Activated CD8-positive, alpha-beta T cell treated with anti-CD3 and anti-CD28 coated beads, Interleukin-2, amount 10 ng/mL, durations not matched to agents 7 days and 5 days (primary cell): Measurements from ENCODE around the gene PKD1. TPM values are rescaled to one million over a fixed set of nuclear protein-coding genes. Genes with fewer than 3 reads are reported as not detected.
"Not testable (repeated sequence)": the region's sequence is repeated elsewhere in the genome, so short reads cannot be mapped to it uniquely, and the experiment has no call there.

Experiments used
- ATAC-seq: fragments of 150-1000 bp; cut with Tn5 transposase; one replicate; pipeline ENCODE4 v1.10.0; 2021; ENCODE audit warnings: moderate library complexity
- CTCF ChIA-PET: fragments of 350-600 bp; sonication (Branson Sonifier 250); formaldehyde crosslinking; loops from one replicate; lab custom pipeline; 2021; ENCODE audit warnings: antibody characterized with exemption; lab: Charles Lee
- POLR2A ChIA-PET: fragments of 350-600 bp; sonication (Branson Sonifier 250); formaldehyde crosslinking; loops from one replicate; lab custom pipeline; 2021; ENCODE audit warnings: antibody characterized with exemption; lab: Charles Lee
- DNase-seq: peaks from one replicate; pipeline ENCODE4 v3.0.0-alpha.2; 2020
- H3K27ac Mint-ChIP-seq: one replicate; pipeline ENCODE4 v1.8.0; 2021; ENCODE audit warnings: mild to moderate bottlenecking, mixed read lengths
- H3K27me3 Mint-ChIP-seq: one replicate; pipeline ENCODE4 v1.8.0; 2021; ENCODE audit warnings: low read depth, mixed read lengths
- H3K36me3 Mint-ChIP-seq: one replicate; pipeline ENCODE4 v1.8.0; 2021; ENCODE audit warnings: low read depth, mixed read lengths
- H3K4me1 Mint-ChIP-seq: one replicate; pipeline ENCODE4 v1.8.0; 2021; ENCODE audit warnings: low read depth, mixed read lengths
- H3K4me3 Mint-ChIP-seq: one replicate; pipeline ENCODE4 v1.8.0; 2021; ENCODE audit warnings: mild to moderate bottlenecking, mixed read lengths
- H3K9me3 Mint-ChIP-seq: one replicate; pipeline ENCODE4 v1.8.0; 2022; ENCODE audit warnings: mixed read lengths; ENCODE audit not compliant: insufficient read depth
- total RNA-seq, 2 experiments: library from RNA; stranded (reverse); gene quantifications; one replicate each; pipeline ENCODE4 v1.2.3, GENCODE V29; 2021

PKD1 gene
- total RNA-seq, 2 experiments from 2014 or later: 66.0 to 76.6 TPM

- ATAC-seq, H3K36me3 Mint-ChIP-seq, CTCF ChIA-PET, POLR2A ChIA-PET, H3K4me1 Mint-ChIP-seq, DNase-seq, H3K4me3 Mint-ChIP-seq, H3K9me3 Mint-ChIP-seq, H3K27me3 Mint-ChIP-seq, H3K27ac Mint-ChIP-seq: not testable (repeated sequence)
Observed at GRCh38 chr16:2109271-2109580, 26.5 kb downstream of the PKD1 start.

DNA sequence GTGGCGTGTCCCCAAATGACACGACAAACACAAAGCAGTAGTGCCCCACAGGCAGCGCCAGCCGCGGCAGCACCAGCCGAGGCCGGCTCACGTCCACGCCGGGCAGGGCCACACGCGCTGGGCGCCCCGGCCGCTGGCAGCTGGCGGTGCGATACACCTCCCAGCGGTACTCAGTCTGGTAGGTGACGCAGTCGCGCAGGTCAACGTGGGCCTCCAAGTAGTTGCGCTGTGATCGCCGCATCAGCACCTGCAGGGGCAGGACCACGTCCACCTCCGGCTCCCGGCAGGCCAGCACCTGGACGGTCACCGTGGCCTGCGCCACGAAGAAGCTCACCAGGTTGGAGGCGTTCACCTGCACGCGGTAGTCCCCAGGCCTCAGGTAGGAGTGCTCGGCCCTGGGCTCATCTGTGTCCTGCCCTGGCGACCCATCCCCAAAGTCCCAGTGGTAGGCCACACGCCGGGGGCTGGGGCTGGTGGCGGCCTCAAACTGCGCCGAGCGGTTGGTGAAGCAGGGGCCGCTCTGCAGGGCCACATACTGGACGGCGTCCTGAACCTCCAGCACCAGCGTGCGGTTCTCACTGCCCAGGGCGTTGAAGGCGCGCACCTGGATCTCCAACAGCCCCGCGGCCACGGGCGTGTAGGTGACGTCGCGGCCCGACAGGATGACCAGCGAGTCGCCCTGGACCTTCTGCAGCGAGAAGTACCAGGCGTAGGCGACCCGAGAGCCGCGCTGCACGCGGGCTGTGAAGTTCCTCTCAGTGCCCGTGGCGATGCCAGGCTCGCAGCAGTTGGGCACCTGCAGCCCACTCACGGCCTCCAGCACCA lies 27.0 kb downstream of the PKD1 start:
- CTCF ChIA-PET, ATAC-seq: not testable (repeated sequence)

GRCh38 chr16:2107791-2108125 lies 27.9 kb downstream of the PKD1 start:
- H3K9me3 Mint-ChIP-seq, CTCF ChIA-PET, H3K4me1 Mint-ChIP-seq, H3K27me3 Mint-ChIP-seq, H3K36me3 Mint-ChIP-seq, H3K4me3 Mint-ChIP-seq, ATAC-seq, POLR2A ChIA-PET, H3K27ac Mint-ChIP-seq, DNase-seq: not testable (repeated sequence)

More for the DNA sequence above, 27.0 kb downstream of the PKD1 start:
- H3K36me3 Mint-ChIP-seq, POLR2A ChIA-PET, DNase-seq, H3K27ac Mint-ChIP-seq, H3K9me3 Mint-ChIP-seq, H3K4me1 Mint-ChIP-seq, H3K4me3 Mint-ChIP-seq, H3K27me3 Mint-ChIP-seq: not testable (repeated sequence)

DNA sequence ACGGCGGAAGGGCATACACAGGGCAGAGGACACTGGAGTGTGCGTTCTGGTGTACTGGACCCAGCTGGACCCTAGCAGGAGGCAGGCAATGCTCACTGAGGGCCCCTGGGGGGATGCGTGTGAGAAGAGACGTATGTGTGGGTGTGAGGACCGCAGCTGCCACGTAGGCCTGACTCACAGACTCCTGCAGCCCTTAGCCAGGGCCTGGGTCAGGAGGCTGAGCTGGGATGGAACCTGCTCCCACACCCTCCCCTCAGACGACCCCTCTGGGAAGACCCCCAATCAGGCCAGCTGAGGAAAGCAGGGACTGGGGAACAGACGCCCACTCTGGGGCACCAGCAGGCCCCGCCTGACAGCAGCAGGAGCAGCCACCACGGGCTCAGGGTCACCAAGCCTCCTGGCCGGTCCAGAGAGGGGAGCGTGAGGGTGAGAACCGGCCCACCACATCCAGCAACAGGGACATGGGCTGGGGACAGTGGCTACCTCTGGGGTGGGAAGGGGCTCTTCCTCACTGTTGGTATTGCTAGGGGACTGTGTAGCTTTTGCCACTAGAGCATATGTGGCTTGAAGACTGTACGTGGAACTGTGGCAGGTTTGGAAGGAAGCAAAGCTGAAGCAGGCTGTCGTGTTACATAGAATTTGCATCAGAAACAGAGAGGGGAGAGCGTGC lies 28.4 kb downstream of the PKD1 start:
- CTCF ChIA-PET, DNase-seq, H3K27me3 Mint-ChIP-seq, ATAC-seq, H3K4me3 Mint-ChIP-seq, H3K36me3 Mint-ChIP-seq, H3K27ac Mint-ChIP-seq, POLR2A ChIA-PET, H3K9me3 Mint-ChIP-seq, H3K4me1 Mint-ChIP-seq: not testable (repeated sequence)

- DNase-seq, ATAC-seq, CTCF ChIA-PET, H3K27ac Mint-ChIP-seq, H3K4me1 Mint-ChIP-seq, POLR2A ChIA-PET, H3K36me3 Mint-ChIP-seq, H3K4me3 Mint-ChIP-seq, H3K9me3 Mint-ChIP-seq, H3K27me3 Mint-ChIP-seq: not testable (repeated sequence)
Observed at GRCh38 chr16:2106211-2106610, 29.5 kb downstream of the PKD1 start.

- H3K4me3 Mint-ChIP-seq, CTCF ChIA-PET, H3K36me3 Mint-ChIP-seq, H3K9me3 Mint-ChIP-seq, H3K4me1 Mint-ChIP-seq, DNase-seq, H3K27ac Mint-ChIP-seq, H3K27me3 Mint-ChIP-seq, ATAC-seq, POLR2A ChIA-PET: not testable (repeated sequence)
Observed at GRCh38 chr16:2105769-2106168, 29.9 kb downstream of the PKD1 start.

- DNase-seq, ATAC-seq, POLR2A ChIA-PET, H3K27ac Mint-ChIP-seq, H3K27me3 Mint-ChIP-seq, H3K4me3 Mint-ChIP-seq, H3K4me1 Mint-ChIP-seq, H3K9me3 Mint-ChIP-seq, CTCF ChIA-PET, H3K36me3 Mint-ChIP-seq: not testable (repeated sequence)
Observed at GRCh38 chr16:2105291-2105690, 30.4 kb downstream of the PKD1 start.

DNA sequence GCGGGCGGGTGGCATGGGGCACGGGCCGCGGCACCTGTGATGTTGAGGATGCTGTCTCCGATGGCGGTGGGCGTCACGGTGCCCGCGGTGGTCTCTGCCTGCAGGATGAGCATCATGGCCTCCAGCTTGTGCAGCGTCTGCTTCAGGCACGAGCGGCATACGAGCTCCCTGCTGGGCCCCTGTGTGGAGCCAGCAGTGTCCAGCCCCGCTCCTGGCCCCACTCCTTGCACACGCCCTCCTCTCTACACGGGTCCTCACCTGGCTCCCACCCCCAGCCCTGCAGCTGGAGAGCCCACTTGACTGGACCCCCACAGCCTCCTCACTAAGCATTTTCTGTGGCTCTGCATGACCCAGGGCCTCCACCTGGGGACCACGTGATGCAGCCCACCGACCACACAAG lies 31.2 kb downstream of the PKD1 start:
- POLR2A ChIA-PET, H3K4me1 Mint-ChIP-seq, ATAC-seq, DNase-seq, H3K36me3 Mint-ChIP-seq, H3K4me3 Mint-ChIP-seq, H3K27me3 Mint-ChIP-seq, H3K27ac Mint-ChIP-seq, H3K9me3 Mint-ChIP-seq, CTCF ChIA-PET: not testable (repeated sequence)

DNA sequence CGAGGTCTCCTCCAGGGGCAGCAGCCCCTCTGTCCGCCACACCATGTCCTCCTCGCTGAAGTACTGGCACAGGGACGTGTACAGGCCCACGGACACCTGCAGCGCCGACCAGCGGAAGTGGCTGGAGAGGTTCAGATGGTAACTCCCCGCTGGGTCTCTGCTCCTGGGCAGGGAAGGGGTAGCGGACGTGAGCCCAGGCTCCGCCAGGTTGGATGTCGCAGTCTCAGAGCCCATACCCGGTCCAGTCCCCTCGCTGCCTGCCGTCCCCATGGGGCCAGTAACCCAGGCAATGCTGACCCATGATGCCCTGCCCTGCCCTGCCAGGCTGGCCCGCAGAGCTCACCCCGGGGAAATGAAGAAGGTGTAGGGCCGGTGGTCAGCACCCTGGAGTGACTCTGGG lies 33.2 kb downstream of the PKD1 start:
- no peak for DNase-seq
- ChIA-PET POLR2A (no interaction called here), CTCF (no interaction called here)
- no peaks in the 10 kb centered on the region for H3K9me3 Mint-ChIP-seq
- no peaks in the 10 kb centered on the region for H3K4me1 Mint-ChIP-seq
- H3K36me3 Mint-ChIP-seq: peaks cover 3% of the 10 kb centered on the region
- no peaks in the 10 kb centered on the region for H3K27me3 Mint-ChIP-seq
- H3K27ac Mint-ChIP-seq: no peak overlapping the region
- no peak for ATAC-seq
- H3K4me3 Mint-ChIP-seq: no peak overlapping the region

DNA sequence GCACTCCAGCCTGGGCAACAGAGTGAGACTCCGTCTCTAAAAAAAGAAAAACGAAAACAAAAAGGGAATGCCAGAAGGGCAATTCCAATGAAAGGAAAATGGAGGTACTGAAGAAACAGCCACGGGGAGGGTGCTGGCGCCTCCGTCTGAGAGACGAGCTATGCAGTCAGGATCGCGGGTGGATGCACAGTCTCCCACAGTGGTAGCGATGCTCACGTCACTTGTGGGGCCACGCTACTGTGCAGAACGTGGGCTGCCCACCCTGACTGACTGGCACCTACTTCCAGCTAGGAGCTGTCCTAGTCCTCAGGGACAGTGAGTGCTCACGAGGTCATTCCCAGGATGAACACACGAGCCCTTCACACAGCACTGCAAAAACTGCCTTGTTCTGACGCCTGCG lies 34.1 kb downstream of the PKD1 start:
- CTCF ChIA-PET, ATAC-seq, H3K9me3 Mint-ChIP-seq, H3K36me3 Mint-ChIP-seq, POLR2A ChIA-PET, H3K4me3 Mint-ChIP-seq, H3K4me1 Mint-ChIP-seq, H3K27ac Mint-ChIP-seq, DNase-seq, H3K27me3 Mint-ChIP-seq: not testable (repeated sequence)

DNA sequence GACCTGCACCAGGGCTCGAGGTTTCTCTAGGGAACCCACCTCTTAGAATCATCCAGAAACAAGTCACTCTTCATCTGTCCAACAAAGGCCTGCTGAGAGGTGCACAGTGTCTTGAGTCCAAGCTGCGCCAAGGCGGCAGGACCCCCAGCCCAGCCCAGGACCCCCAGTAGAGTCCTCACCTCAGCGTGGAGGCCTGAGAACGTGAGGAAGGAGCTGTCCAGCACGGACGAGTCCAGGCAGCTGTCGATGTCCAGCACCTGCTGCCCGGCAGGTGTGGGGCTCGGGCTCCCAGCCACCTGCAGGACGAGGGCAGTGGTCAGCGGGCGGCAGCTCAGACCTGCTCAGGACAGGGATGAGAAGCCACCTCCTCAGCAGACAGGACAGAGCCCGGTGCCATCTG lies 38.0 kb downstream of the PKD1 start:
- H3K4me1 Mint-ChIP-seq, H3K27ac Mint-ChIP-seq, ATAC-seq, H3K4me3 Mint-ChIP-seq, H3K9me3 Mint-ChIP-seq, H3K27me3 Mint-ChIP-seq, H3K36me3 Mint-ChIP-seq, DNase-seq, CTCF ChIA-PET, POLR2A ChIA-PET: not testable (repeated sequence)

DNA sequence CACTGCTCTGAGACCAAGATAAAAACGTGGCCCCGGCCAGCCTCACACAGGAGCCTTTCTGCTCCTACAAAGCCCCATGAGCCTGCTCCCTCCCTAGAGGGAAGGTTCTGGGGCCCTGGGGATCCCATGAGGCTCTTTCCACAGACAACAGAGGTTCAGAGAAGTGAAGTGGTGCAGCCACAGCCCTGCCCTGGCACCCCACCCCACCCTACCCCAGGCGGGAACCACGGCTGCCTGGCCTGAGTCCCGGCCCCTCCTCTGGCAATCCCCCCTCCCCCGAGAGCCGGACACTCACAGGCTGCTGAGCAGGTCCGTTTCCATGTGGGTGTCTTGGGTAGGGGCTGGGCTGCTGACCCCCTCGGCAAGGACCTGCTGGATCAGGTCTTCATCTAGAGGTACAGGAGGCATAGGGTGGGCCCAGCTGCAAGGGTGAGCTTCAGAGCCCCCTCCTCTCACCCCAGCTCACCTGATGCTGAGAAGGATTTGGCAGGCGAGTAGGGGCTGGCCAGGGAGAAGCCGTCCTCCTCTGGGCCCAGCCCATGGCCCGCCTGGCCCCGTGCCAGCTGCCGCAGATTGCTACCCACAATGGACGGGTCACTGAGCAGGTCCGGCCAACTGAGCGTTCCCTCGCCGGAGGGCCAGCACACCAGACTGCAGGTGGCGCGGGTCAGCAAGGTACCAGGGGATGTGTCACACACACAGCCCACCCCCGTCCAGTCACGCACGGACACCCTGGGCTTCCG lies 38.7 kb downstream of the PKD1 start:
- Mint-ChIP-seq H3K4me3 (no peak overlapping the region), H3K27me3 (no peaks in the 10 kb centered on the region), H3K9me3 (no peaks in the 10 kb centered on the region), H3K27ac (no peak overlapping the region), H3K36me3 (peaks cover 2% of the 10 kb centered on the region), H3K4me1 (no peaks in the 10 kb centered on the region)
- POLR2A ChIA-PET: no interaction called here
- ATAC-seq: no peak
- DNase-seq: no peak
- CTCF ChIA-PET: no interaction called here
